ENCODE results near the gene KDM7A. TPM values are rescaled to one million over a fixed set of nuclear protein-coding genes. Genes with fewer than 3 reads are reported as not detected.

Gene KDM7A
- total RNA-seq, 2 experiments from 2014 or later = 43.3 to 46.5 TPM

- H3K4me1 ChIP-seq (ENCODE audit: insufficient read depth, low read length) = peaks cover 3% of the 10 kb centered on the region
- H3K36me3 ChIP-seq (ENCODE audit: insufficient read depth, low read length) = peaks cover 56% of the 10 kb centered on the region
- TF ChIP-seq, protein P1, sequence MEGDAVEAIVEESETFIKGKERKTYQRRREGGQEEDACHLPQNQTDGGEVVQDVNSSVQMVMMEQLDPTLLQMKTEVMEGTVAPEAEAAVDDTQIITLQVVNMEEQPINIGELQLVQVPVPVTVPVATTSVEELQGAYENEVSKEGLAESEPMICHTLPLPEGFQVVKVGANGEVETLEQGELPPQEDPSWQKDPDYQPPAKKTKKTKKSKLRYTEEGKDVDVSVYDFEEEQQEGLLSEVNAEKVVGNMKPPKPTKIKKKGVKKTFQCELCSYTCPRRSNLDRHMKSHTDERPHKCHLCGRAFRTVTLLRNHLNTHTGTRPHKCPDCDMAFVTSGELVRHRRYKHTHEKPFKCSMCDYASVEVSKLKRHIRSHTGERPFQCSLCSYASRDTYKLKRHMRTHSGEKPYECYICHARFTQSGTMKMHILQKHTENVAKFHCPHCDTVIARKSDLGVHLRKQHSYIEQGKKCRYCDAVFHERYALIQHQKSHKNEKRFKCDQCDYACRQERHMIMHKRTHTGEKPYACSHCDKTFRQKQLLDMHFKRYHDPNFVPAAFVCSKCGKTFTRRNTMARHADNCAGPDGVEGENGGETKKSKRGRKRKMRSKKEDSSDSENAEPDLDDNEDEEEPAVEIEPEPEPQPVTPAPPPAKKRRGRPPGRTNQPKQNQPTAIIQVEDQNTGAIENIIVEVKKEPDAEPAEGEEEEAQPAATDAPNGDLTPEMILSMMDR (IDR thresholded peaks at IDR 0.05) = no peak
- no peak overlapping the region for H3K4me3 ChIP-seq (ENCODE audit: low read length)
- no peak overlapping the region for H3K27ac ChIP-seq (ENCODE audit: low read depth in 1 of 2, low read length in 2 of 2)
- H3K4me1 Mint-ChIP-seq (ENCODE audit: low read depth) = peaks cover 8% of the 10 kb centered on the region
- ChIA-PET POLR2A (no interaction called here), CTCF (interaction anchor here (1.1 kb wide), 1 partner anchor 12 kb away, joined by 3 read pairs; no protein-coding TSS in a partner anchor)
- H3K27ac Mint-ChIP-seq = no peak overlapping the region
- H3K9me3 Mint-ChIP-seq = no peaks in the 10 kb centered on the region
- ATAC-seq (ENCODE audit: poor library complexity) (no peak), DNase-seq (no peak)
- no peaks in the 10 kb centered on the region for H3K27me3 Mint-ChIP-seq
- H3K9me3 ChIP-seq (ENCODE audit: control insufficient read depth in 1 of 2, insufficient read depth in 1 of 2, low read length in 2 of 2) = no peaks in the 10 kb centered on the region
- H3K27me3 ChIP-seq (ENCODE audit: control insufficient read depth in 1 of 2, insufficient read depth in 2 of 2, low read length in 2 of 2) = no peaks in the 10 kb centered on the region
- H3K4me3 Mint-ChIP-seq = no peak overlapping the region
- intact Hi-C loops (cut with DNase I, micrococcal nuclease) = no loop called here
- H3K36me3 Mint-ChIP-seq (ENCODE audit: low read depth) = peaks cover 82% of the 10 kb centered on the region
Measured at GRCh38 chr7:140047197-140047596, 129.6 kb downstream of the KDM7A start.

GRCh38 chr7:140045697-140046096, 131.1 kb downstream of the KDM7A start:
- H3K27ac ChIP-seq (ENCODE audit: low read depth in 1 of 2, low read length in 2 of 2) = no peak overlapping the region
- H3K4me1 Mint-ChIP-seq (ENCODE audit: low read depth) = peaks cover 8% of the 10 kb centered on the region
- no peak overlapping the region for H3K27ac Mint-ChIP-seq
- H3K27me3 Mint-ChIP-seq = no peaks in the 10 kb centered on the region
- TF ChIP-seq, protein P1 (IDR thresholded peaks at IDR 0.05) = no peak
- H3K36me3 ChIP-seq (ENCODE audit: insufficient read depth, low read length) = peaks cover 62% of the 10 kb centered on the region
- no peak for DNase-seq
- no peak overlapping the region for H3K4me3 ChIP-seq (ENCODE audit: low read length)
- no peak for ATAC-seq (ENCODE audit: poor library complexity)
- H3K4me3 Mint-ChIP-seq = no peak overlapping the region
- H3K9me3 Mint-ChIP-seq = no peaks in the 10 kb centered on the region
- ChIA-PET POLR2A (no interaction called here), CTCF (no interaction called here)
- H3K27me3 ChIP-seq (ENCODE audit: control insufficient read depth in 1 of 2, insufficient read depth in 2 of 2, low read length in 2 of 2) = no peaks in the 10 kb centered on the region
- intact Hi-C loops (cut with DNase I, micrococcal nuclease) = no loop called here
- peaks cover 3% of the 10 kb centered on the region for H3K4me1 ChIP-seq (ENCODE audit: insufficient read depth, low read length)
- H3K9me3 ChIP-seq (ENCODE audit: control insufficient read depth in 1 of 2, insufficient read depth in 1 of 2, low read length in 2 of 2) = no peaks in the 10 kb centered on the region
- H3K36me3 Mint-ChIP-seq (ENCODE audit: low read depth) = peaks cover 86% of the 10 kb centered on the region

DNA sequence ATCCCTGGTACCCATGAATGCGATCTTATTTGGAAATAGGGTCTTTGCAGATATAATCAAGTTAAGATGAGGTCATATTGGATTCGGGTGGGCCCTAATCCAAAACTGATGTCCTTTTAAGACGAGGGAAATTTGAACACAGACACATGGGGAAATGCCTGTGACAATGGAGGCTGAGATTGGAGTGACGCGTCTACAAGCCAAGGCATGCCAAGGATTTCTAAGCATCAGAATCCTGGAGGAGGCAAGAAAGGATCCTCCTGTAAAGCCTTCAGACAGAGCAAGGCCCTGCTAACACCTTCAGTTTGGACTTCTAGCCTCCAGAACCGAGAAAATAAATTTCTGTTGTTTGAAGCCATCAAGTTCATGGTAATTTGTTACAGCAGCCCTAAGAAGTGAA, 132.5 kb downstream of the KDM7A start:
- POLR2A ChIA-PET = no interaction called here
- H3K36me3 ChIP-seq (ENCODE audit: insufficient read depth, low read length) = peaks cover 67% of the 10 kb centered on the region
- no peaks in the 10 kb centered on the region for H3K9me3 ChIP-seq (ENCODE audit: control insufficient read depth in 1 of 2, insufficient read depth in 1 of 2, low read length in 2 of 2)
- H3K27ac ChIP-seq (ENCODE audit: low read depth in 1 of 2, low read length in 2 of 2) = no peak overlapping the region
- Mint-ChIP-seq H3K4me3 (no peak overlapping the region), H3K27me3 (no peaks in the 10 kb centered on the region), H3K4me1 (ENCODE audit: low read depth) (peaks cover 5% of the 10 kb centered on the region), H3K9me3 (no peaks in the 10 kb centered on the region), H3K36me3 (ENCODE audit: low read depth) (peaks cover 84% of the 10 kb centered on the region), H3K27ac (no peak overlapping the region)
- no peaks in the 10 kb centered on the region for H3K4me1 ChIP-seq (ENCODE audit: insufficient read depth, low read length)
- H3K4me3 ChIP-seq (ENCODE audit: low read length) = no peak overlapping the region
- CTCF ChIA-PET = no interaction called here
- no peaks in the 10 kb centered on the region for H3K27me3 ChIP-seq (ENCODE audit: control insufficient read depth in 1 of 2, insufficient read depth in 2 of 2, low read length in 2 of 2)
- ATAC-seq (ENCODE audit: poor library complexity) (no peak), DNase-seq (no peak)
- TF ChIP-seq, protein P1 (IDR thresholded peaks at IDR 0.05) = no peak
- intact Hi-C loops (cut with DNase I, micrococcal nuclease) = no loop called here
